NCI-H2171 treated with DMSO at 0.1 percent for 48 hours (cell line): Measurements from ENCODE around the gene SDR39U1.

Experiments used
- DNase-seq: peaks from one replicate; lab custom pipeline; 2025; lab: John Stamatoyannopoulos, UW

The SDR39U1 gene

GRCh38 chr14:24429395-24430142 is 13.0 kb downstream of the SDR39U1 start, which contains the start of the genes CBLN3 and KHNYN:
CBLN3 (minus strand) TSS chr14:24429668; CDS start chr14:24429054, 614 bp downstream.
KHNYN (plus strand) TSS chr14:24429954; CDS start chr14:24430731, 777 bp downstream.
- peak; percentile 88 for DNase-seq

GRCh38 chr14:24428628-24429394 is 13.8 kb downstream of the SDR39U1 start:
- no peak for DNase-seq

- DNase-seq, result no peak
These were observed 14.8 kb downstream of the SDR39U1 start for GRCh38 chr14:24427537-24428508.

- DNase-seq, result peak; percentile 68
These were observed 15.6 kb downstream of the SDR39U1 start for GRCh38 chr14:24426912-24427536.

- no peak for DNase-seq
These were observed 16.2 kb downstream of the SDR39U1 start for GRCh38 chr14:24426150-24426911.

GRCh38 chr14:24425704-24426103 is 16.9 kb downstream of the SDR39U1 start:
- peak; percentile 6 for DNase-seq

- no peak for DNase-seq
These were observed 19.6 kb downstream of the SDR39U1 start for GRCh38 chr14:24422694-24423601.

GRCh38 chr14:24422261-24422660 is 20.3 kb downstream of the SDR39U1 start:
- no peak for DNase-seq

GRCh38 chr14:24418492-24418873 is 24.1 kb downstream of the SDR39U1 start:
- DNase-seq, result no peak

GRCh38 chr14:24417832-24418491 is 24.6 kb downstream of the SDR39U1 start:
- no peak for DNase-seq

GRCh38 chr14:24416932-24417619 is 25.5 kb downstream of the SDR39U1 start:
- no peak for DNase-seq

GRCh38 chr14:24416254-24416931 is 26.2 kb downstream of the SDR39U1 start:
- DNase-seq, result no peak

GRCh38 chr14:24415421-24416253 is 26.9 kb downstream of the SDR39U1 start:
- DNase-seq, result no peak

GRCh38 chr14:24414732-24415420 is 27.7 kb downstream of the SDR39U1 start:
- no peak for DNase-seq

GRCh38 chr14:24414077-24414476 is 28.5 kb downstream of the SDR39U1 start:
- no peak for DNase-seq
